Esophagus muscularis mucosa (tissue), 4 donors: ENCODE data around the gene CCDC150. TPM values are rescaled to one million over a fixed set of nuclear protein-coding genes. Genes with fewer than 3 reads are reported as not detected.

Experiments
- DNase-seq: peaks from one replicate; pipeline ENCODE4 v3.0.0-alpha.2; 2017; ENCODE audit errors: extremely low spot score
- H3K27ac ChIP-seq, 4 donors: fragments of 200-600 bp; sonication (generic); replicated peaks in 1 of 4; 1 replicate in 3 of 4; 2 replicates in 1 of 4; pipeline ENCODE4 v1.5.1; 2016 to 2019; ENCODE audit warnings: mild to moderate bottlenecking in 1 of 4
- H3K27me3 ChIP-seq, 4 donors: fragments of 200-600 bp; sonication (generic); one replicate each; pipeline versions ENCODE4 v1.5.1 to v1.6.0; 2016 to 2019
- H3K36me3 ChIP-seq, 4 donors: fragments of 200-600 bp; sonication (generic); one replicate each; pipeline ENCODE4 v1.5.1; 2016 to 2019
- H3K4me1 ChIP-seq, 4 donors: fragments of 200-600 bp; sonication (generic); one replicate each; pipeline ENCODE4 v1.5.1; 2016 to 2019
- H3K4me3 ChIP-seq, 4 donors: fragments of 200-600 bp; sonication (generic); 1 replicate in 2 of 4; 2 replicates in 2 of 4; pipeline ENCODE4 v1.5.1; 2016 to 2019; ENCODE audit warnings: mild to moderate bottlenecking in 4 of 4, moderate library complexity in 1 of 4
- H3K9me3 ChIP-seq, 4 donors: fragments of 200-600 bp; sonication (generic); 1 replicate in 3 of 4; 2 replicates in 1 of 4; pipeline ENCODE4 v1.5.1; 2016 to 2019
- EP300 ChIP-seq: sonication (generic); formaldehyde crosslinking; IDR thresholded peaks from one replicate; pipeline ENCODE4 v1.6.1; 2017; ENCODE audit warnings: antibody characterized with exemption
- POLR2A ChIP-seq: fragments of 450-650 bp; IDR thresholded peaks from one replicate; pipeline ENCODE4 v1.6.1; 2017; ENCODE audit warnings: antibody characterized with exemption, moderate library complexity, mild to moderate bottlenecking, low read depth
- POLR2AphosphoS5 ChIP-seq, 2 donors: sonication (generic); formaldehyde crosslinking; IDR thresholded peaks; one replicate each; pipeline ENCODE4 v1.6.1; 2017; ENCODE audit warnings: antibody characterized with exemption in 2 of 2
- WGBS: methylation state at CpG from one replicate; pipeline ENCODE4 v1.1.5; 2018; 5-methylcytosine and 5-hydroxymethylcytosine counted together
- intact Hi-C: fragments of 100-400 bp; cut with DNase I; formaldehyde crosslinking; loops from one replicate; pipeline ENCODE4 v1.15.1; 2023
- total RNA-seq, 4 donors: library from RNA; depleted of rRNA; stranded (reverse); fragments of >200 nt; gene quantifications; one replicate each; pipeline versions ENCODE4 v1.1.0 to v1.2.1, GENCODE V29; 2016
- TF ChIP-seq, protein P1 (sequence below), 3 experiments: fragments of 200-600 bp in 2 of 3; fragments of 450-650 bp in 1 of 3; sonication (generic) in 2 of 3; IDR thresholded peaks; one replicate each; pipeline ENCODE4 v1.5.1; 2017 to 2019; ENCODE audit warnings: antibody characterized with exemption in 3 of 3, mild to moderate bottlenecking in 2 of 3, moderate library complexity in 1 of 3

CCDC150 gene
- total RNA-seq, 4 donors from 2014 or later: 0.33 to 1.7 (median 0.91) TPM

DNA sequence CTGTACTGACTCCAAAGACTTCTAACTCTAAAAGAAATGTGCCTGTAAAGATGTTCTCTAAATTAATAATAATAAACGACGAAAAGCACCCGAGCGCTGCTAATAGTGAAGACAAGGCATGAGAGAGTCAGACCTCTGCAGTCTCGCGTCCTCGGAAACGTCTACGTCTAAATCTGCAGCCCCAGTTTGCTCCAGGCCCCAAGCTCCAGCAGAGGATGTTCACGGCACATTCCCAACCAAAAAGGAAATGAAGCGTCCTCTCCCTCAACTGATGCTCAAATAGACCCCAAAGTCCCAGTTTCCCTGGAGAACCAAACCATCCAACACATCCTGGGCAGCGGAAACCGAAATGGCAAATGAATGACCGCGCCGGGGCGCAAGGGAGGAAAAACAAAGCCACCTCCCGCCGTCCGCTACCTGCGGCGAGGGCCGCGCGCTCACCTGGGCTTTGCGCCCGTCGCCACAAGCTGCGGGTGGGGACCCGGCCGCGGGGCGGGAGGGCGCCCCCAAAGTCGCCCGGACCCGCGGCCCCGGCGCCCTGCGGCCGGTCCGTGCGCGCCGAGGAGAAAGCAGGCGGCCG, 47.1 kb upstream of the CCDC150 start:
- intact Hi-C loops: no loop called here
- H3K9me3 ChIP-seq: no peaks in the 10 kb centered on the region
- TF ChIP-seq, protein P1, sequence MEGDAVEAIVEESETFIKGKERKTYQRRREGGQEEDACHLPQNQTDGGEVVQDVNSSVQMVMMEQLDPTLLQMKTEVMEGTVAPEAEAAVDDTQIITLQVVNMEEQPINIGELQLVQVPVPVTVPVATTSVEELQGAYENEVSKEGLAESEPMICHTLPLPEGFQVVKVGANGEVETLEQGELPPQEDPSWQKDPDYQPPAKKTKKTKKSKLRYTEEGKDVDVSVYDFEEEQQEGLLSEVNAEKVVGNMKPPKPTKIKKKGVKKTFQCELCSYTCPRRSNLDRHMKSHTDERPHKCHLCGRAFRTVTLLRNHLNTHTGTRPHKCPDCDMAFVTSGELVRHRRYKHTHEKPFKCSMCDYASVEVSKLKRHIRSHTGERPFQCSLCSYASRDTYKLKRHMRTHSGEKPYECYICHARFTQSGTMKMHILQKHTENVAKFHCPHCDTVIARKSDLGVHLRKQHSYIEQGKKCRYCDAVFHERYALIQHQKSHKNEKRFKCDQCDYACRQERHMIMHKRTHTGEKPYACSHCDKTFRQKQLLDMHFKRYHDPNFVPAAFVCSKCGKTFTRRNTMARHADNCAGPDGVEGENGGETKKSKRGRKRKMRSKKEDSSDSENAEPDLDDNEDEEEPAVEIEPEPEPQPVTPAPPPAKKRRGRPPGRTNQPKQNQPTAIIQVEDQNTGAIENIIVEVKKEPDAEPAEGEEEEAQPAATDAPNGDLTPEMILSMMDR (IDR thresholded peaks at IDR 0.05): no peak
- TF ChIP-seq POLR2A (no peak), EP300 (no peak), POLR2AphosphoS5 (IDR thresholded peaks at IDR 0.05) (no peak)
- no peak for DNase-seq
- 0% methylated on average over 11 of the region's 48 CpGs for WGBS
- peaks cover 9 to 23% (median 13%) of the 10 kb centered on the region in 4 donors for H3K4me1 ChIP-seq
- H3K27me3 ChIP-seq: peaks cover 0 to 31% (median 2%) of the 10 kb centered on the region in 4 donors
- peak overlapping the region in 2 of 4 donors; percentile 65 to 84 for H3K27ac ChIP-seq
- peak overlapping the region; percentile 64 to 71 (median 66) for H3K4me3 ChIP-seq
- no peaks in the 10 kb centered on the region for H3K36me3 ChIP-seq

DNA sequence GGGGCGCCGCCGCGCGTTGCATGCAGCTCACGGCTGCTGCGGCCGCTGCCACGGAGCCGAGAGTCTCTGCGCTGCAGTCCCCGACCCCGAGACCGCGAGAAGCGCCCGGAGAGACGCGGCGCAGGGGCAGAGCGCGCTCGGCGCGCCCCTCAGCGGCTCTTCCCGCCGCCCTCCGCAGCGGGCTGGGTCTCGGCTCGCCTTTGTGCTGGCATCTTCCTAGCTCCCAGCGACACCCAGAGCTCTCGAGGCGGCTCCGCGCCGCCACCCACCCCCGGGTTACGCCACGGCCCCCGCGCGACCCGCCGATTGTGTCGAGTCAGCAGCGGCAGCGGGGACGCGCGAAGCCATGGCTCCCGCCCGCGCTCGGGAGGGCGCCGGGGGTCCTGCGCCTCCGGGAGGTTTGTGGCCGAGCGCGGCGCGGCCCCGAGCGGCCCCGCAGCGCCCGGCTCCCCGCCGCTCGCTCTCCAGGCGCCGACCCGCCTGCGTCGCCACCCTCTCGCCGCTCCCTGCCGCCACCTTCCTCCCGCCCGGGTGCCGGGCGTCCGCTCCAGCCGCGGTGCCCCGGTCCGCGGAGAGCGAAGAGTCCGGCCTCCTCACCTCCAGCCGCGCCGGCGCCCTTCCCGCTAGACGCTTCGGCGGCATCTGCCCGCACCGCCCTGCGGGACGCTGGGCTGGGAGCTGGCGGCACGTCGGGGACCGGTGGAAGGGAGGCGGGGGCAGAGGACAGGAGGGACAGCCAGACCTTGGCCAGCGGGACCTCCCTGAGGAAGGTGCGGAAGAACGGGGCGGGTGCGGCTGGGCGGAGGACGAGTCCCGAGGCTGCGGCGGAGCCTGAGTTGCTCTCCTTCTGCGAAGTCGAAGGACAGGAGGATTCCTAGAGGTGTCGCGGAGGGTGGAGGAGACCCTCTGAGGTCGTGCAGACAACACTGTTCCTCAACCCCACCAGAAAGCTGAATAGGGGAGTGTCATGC, 46.3 kb upstream of the CCDC150 start, which contains the start of gene HECW2:
Gene HECW2 (minus strand): TSS at position 644 of the 971 bp plus-strand sequence.
- Histone ChIP-seq H3K4me1 (peaks cover 9 to 23% (median 13%) of the 10 kb centered on the region in 4 donors), H3K9me3 (no peaks in the 10 kb centered on the region), H3K4me3 (peak within 1 kb of the TSS; percentile 64 to 71 (median 66)), H3K36me3 (no peaks in the 10 kb centered on the region), H3K27me3 (peaks cover 0 to 31% (median 2%) of the 10 kb centered on the region in 4 donors), H3K27ac (peak within 1 kb of the TSS; percentile 51 to 84 (median 64))
- 0% methylated on average over 6 of the region's 125 CpGs for WGBS
- DNase-seq: no peak
- no peak for TF ChIP-seq POLR2AphosphoS5 (IDR thresholded peaks at IDR 0.05)
- TF ChIP-seq POLR2A: no peak
- intact Hi-C loops: no loop called here

DNA sequence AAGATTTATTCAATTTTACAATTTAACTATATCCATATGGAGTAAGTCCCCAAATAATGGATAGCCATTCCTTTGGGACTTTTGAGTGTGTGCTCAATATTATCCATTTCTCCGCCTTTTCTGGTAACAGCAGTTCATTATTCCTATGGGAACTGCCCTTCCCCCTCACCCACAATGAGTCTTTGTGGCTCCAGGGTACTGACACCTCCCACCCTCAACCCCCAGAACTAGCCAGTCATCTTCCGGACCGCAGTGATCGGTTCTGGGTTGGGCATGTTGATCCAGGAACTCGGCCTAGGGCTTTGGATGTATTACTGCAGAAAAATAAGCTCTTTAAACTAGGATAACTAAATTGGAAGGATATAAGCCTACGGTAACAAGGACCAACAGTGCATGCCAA, 45.4 kb upstream of the CCDC150 start:
- DNase-seq: no peak
- H3K27ac ChIP-seq: no peak overlapping the region
- H3K4me3 ChIP-seq: no peak overlapping the region
- H3K27me3 ChIP-seq: peaks cover 0 to 31% (median 2%) of the 10 kb centered on the region in 4 donors
- TF ChIP-seq POLR2A (no peak), EP300 (no peak), POLR2AphosphoS5 (IDR thresholded peaks at IDR 0.05) (no peak)
- TF ChIP-seq, protein P1 (IDR thresholded peaks at IDR 0.05): no peak
- 98% methylated on average over 6 of the region's 6 CpGs for WGBS
- intact Hi-C loops: no loop called here
- no peaks in the 10 kb centered on the region for H3K36me3 ChIP-seq
- peaks cover 9 to 23% (median 13%) of the 10 kb centered on the region in 4 donors for H3K4me1 ChIP-seq
- no peaks in the 10 kb centered on the region for H3K9me3 ChIP-seq

DNA sequence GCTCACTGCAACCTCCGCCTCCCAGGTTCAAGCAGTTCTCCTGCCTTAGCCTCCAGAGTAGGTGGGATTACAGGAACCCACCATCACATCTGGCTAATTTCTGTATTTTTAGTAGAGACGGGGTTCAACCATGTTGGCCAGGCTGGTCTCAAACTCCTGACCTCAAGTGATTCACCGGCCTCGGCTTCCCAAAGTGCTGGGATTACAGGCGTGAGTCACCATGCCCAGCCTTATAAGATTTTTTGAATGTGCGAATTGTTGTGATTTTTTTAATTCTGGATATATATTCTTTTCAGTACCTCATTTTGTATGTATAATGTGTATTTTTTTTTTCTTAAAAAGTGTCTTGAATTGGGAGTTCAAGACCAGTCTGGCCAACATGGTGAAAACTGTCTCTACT, 42.0 kb upstream of the CCDC150 start:
- DNase-seq: no peak
- intact Hi-C loops: no loop called here
- Histone ChIP-seq H3K27me3 (peaks cover 0 to 12% (median 0%) of the 10 kb centered on the region in 4 donors), H3K4me1 (peaks cover 5 to 16% (median 8%) of the 10 kb centered on the region in 4 donors), H3K4me3 (no peak overlapping the region), H3K36me3 (no peaks in the 10 kb centered on the region), H3K9me3 (no peaks in the 10 kb centered on the region), H3K27ac (no peak overlapping the region)
- TF ChIP-seq, protein P1 (IDR thresholded peaks at IDR 0.05): no peak
- TF ChIP-seq POLR2A: no peak
- no peak for TF ChIP-seq POLR2AphosphoS5 (IDR thresholded peaks at IDR 0.05)
- no peak for TF ChIP-seq EP300
- 94% methylated on average over 6 of the region's 6 CpGs for WGBS

DNA sequence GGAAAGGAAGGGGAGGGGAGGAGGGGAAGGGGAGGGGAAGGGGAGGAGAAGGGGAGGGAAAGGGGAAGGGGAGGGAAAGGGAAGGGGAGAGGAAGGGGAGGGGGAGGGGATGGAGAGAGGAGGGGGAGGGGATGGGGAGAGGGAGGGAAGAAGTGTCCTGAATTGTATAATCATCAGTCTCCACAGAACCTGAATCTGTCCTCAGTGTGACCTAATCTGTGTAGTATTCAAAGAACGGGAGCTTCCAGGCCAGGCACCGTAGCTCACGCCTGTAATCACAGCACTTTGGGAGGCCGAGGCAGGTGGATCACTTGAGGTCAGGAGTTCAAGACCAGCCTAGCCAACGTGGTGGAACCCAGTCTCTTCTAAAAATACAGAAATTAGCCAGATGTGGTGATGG, 41.1 kb upstream of the CCDC150 start:
- DNase-seq: no peak
- Histone ChIP-seq H3K4me3 (no peak overlapping the region), H3K27me3 (peaks cover 0 to 3% (median 0%) of the 10 kb centered on the region in 4 donors), H3K4me1 (peaks cover 4 to 7% (median 4%) of the 10 kb centered on the region in 4 donors), H3K9me3 (no peaks in the 10 kb centered on the region), H3K27ac (no peak overlapping the region), H3K36me3 (no peaks in the 10 kb centered on the region)
- TF ChIP-seq, protein P1 (IDR thresholded peaks at IDR 0.05): no peak
- no peak for TF ChIP-seq POLR2AphosphoS5 (IDR thresholded peaks at IDR 0.05)
- TF ChIP-seq POLR2A: no peak
- TF ChIP-seq EP300: no peak
- 86% methylated on average over 5 of the region's 5 CpGs for WGBS
- intact Hi-C loops: no loop called here
